ENCODE results near the gene TMEM43. TPM values are rescaled to one million over a fixed set of nuclear protein-coding genes. Genes with fewer than 3 reads are reported as not detected.

Gene TMEM43
- total RNA-seq, 1 experiment from 2014 or later, result 36.7 TPM

DNA sequence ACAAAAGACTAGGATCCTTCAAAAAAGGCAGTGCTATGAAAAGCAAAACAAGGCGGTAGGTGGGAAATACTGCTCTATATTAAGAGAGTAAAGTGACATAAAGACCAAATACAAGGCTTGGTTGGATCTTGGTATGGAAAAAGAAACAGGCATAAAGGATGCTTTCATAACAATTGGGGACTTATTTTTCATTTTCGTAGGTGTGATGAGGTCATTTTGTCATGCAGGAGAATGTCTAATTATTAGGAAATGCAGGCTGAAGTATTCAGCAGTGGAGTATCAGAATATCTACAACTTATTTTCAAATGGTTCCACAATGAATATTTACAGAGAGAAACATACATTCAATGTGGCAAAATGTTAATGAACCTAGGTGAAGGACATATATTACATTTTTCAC lies 44.6 kb downstream of the TMEM43 start:
- no peaks in the 10 kb centered on the region for H3K4me1 ChIP-seq (ENCODE audit: insufficient read depth, low read length)
- H3K23me2 ChIP-seq (ENCODE audit: insufficient read length, low read depth, low read length, poor library complexity, severe bottlenecking), result no peaks in the 10 kb centered on the region
- no peak overlapping the region for H3K4ac ChIP-seq (ENCODE audit: low read depth, low read length)
- no peak for DNase-seq
- Mint-ChIP-seq H3K4me1 (no peaks in the 10 kb centered on the region), H3K27me3 (ENCODE audit: low read depth) (no peaks in the 10 kb centered on the region), H3K27ac (no peak overlapping the region), H3K36me3 (ENCODE audit: insufficient read depth in 1 of 3, low read depth in 3 of 3) (peaks cover 43 to 85% (median 75%) of the 10 kb centered on the region in 3 experiments; a peak in 6 of 7 replicates), H3K4me3 (no peak overlapping the region), H3K9me3 (no peaks in the 10 kb centered on the region)
- H3K9me3 ChIP-seq (ENCODE audit: control insufficient read depth, low read depth, low read length), result no peaks in the 10 kb centered on the region
- H3K9ac ChIP-seq (ENCODE audit: extremely low read depth, insufficient read length, low read length), result no peak overlapping the region
- H3K79me1 ChIP-seq (ENCODE audit: insufficient read depth, low read depth, low read length, poor library complexity, severe bottlenecking), result no peaks in the 10 kb centered on the region
- H4K91ac ChIP-seq (ENCODE audit: insufficient read length, low read depth, low read length), result no peak overlapping the region
- H2BK12ac ChIP-seq (ENCODE audit: insufficient read length, low read depth, low read length), result no peak overlapping the region
- no peak overlapping the region for H2AK5ac ChIP-seq (ENCODE audit: insufficient read length, low read length)
- no peak overlapping the region for H2BK120ac ChIP-seq (ENCODE audit: low read depth, low read length, poor library complexity, severe bottlenecking)
- no peaks in the 10 kb centered on the region for H3K27me3 ChIP-seq (ENCODE audit: insufficient read depth, low read length)
- no peaks in the 10 kb centered on the region for H3K79me2 ChIP-seq (ENCODE audit: insufficient read depth, low read length)
- H2BK15ac ChIP-seq (ENCODE audit: low read depth, low read length), result no peak overlapping the region
- H3K56ac ChIP-seq (ENCODE audit: insufficient read length, low read depth, low read length), result no peak overlapping the region
- H3T11ph ChIP-seq (ENCODE audit: low read length), result no peak overlapping the region
- H4K20me1 ChIP-seq (ENCODE audit: control insufficient read depth, insufficient read depth, insufficient read length), result no peaks in the 10 kb centered on the region
- no peak overlapping the region for H3K18ac ChIP-seq (ENCODE audit: insufficient read length, low read depth, low read length)
- no peak overlapping the region for H3K4me2 ChIP-seq (ENCODE audit: insufficient read depth, insufficient read length, low read length)
- no peak overlapping the region for H4K5ac ChIP-seq (ENCODE audit: insufficient read length, low read depth, low read length)
- no peak overlapping the region for H2BK5ac ChIP-seq (ENCODE audit: insufficient read length, low read length)
- H3K14ac ChIP-seq (ENCODE audit: insufficient read depth, low read length), result no peak overlapping the region
- H2BK20ac ChIP-seq (ENCODE audit: low read depth, low read length, poor library complexity, severe bottlenecking), result no peak overlapping the region
- H2AFZ ChIP-seq (ENCODE audit: low read length), result no peak overlapping the region
- H3K27ac ChIP-seq (ENCODE audit: insufficient read length, low read depth, low read length), result no peak overlapping the region
- no CpG with 5 or more reads among the region's 2 CpGs for WGBS (ENCODE audit: extremely low coverage, insufficient read length, low lambda C conversion rate)
- no peak overlapping the region for H3K23ac ChIP-seq (ENCODE audit: insufficient read length, low read depth, low read length)
- no peak overlapping the region for H4K8ac ChIP-seq (replicated peaks; ENCODE audit: insufficient read length, low read depth, low read length)
- TF ChIP-seq, protein P1, sequence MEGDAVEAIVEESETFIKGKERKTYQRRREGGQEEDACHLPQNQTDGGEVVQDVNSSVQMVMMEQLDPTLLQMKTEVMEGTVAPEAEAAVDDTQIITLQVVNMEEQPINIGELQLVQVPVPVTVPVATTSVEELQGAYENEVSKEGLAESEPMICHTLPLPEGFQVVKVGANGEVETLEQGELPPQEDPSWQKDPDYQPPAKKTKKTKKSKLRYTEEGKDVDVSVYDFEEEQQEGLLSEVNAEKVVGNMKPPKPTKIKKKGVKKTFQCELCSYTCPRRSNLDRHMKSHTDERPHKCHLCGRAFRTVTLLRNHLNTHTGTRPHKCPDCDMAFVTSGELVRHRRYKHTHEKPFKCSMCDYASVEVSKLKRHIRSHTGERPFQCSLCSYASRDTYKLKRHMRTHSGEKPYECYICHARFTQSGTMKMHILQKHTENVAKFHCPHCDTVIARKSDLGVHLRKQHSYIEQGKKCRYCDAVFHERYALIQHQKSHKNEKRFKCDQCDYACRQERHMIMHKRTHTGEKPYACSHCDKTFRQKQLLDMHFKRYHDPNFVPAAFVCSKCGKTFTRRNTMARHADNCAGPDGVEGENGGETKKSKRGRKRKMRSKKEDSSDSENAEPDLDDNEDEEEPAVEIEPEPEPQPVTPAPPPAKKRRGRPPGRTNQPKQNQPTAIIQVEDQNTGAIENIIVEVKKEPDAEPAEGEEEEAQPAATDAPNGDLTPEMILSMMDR (conservative IDR thresholded peaks at IDR 0.05), result no peak
